ENCODE data around the gene BAZ2B.

- TF ChIP-seq CTCF (IDR thresholded peaks at IDR 0.05) (no peak), POLR2A (IDR thresholded peaks at IDR 0.05) (no peak)
Observed at GRCh38 chr2:159506202-159506601, 110.1 kb downstream of the BAZ2B start.

All from testis (tissue), 2 donors.